SK-N-SH treated with all-trans-retinoic acid at 6 μM for 48 hours (cell line): ENCODE results near the gene GPR75.

Experiments used
- ATAC-seq: fragments of 200-7000 bp; cut with Tn5 transposase; 3 replicates; pipeline ENCODE4 v1.9.1; 2020; ENCODE audit warnings: mild to moderate bottlenecking, moderate library complexity
- ARNTL ChIP-seq: fragments of 450-650 bp; formaldehyde crosslinking; IDR thresholded peaks from 2 replicates; pipeline ENCODE4 v1.5.0; 2020; ENCODE audit warnings: low read depth, mild to moderate bottlenecking, moderate library complexity, borderline replicate concordance
- BACH2 ChIP-seq: fragments of 250-450 bp; sonication (Bioruptor Pico); IDR thresholded peaks from 2 replicates; pipeline ENCODE4 v1.9.0; 2021; ENCODE audit warnings: mild to moderate bottlenecking, borderline replicate concordance
- CSDC2 ChIP-seq: fragments of 250-450 bp; sonication (Bioruptor Pico); IDR thresholded peaks from 2 replicates; pipeline ENCODE4 v1.5.0; 2020; ENCODE audit warnings: mild to moderate bottlenecking, moderate library complexity
- ESRRG ChIP-seq: fragments of 250-450 bp; sonication (Bioruptor Pico); IDR thresholded peaks from 2 replicates; pipeline ENCODE4 v1.6.1; 2021; ENCODE audit warnings: mild to moderate bottlenecking
- GLIS3 ChIP-seq: fragments of 250-450 bp; sonication (Bioruptor Pico); IDR thresholded peaks from 2 replicates; pipeline ENCODE4 v1.5.0; 2020; ENCODE audit warnings: mild to moderate bottlenecking, moderate library complexity
- ISL1 ChIP-seq: fragments of 250-450 bp; sonication (Bioruptor Pico); IDR thresholded peaks from 2 replicates; pipeline ENCODE4 v2.1.2; 2022; ENCODE audit warnings: mild to moderate bottlenecking, moderate library complexity
- OSR1 ChIP-seq: fragments of 250-450 bp; sonication (Bioruptor Pico); IDR thresholded peaks from 2 replicates; pipeline ENCODE4 v1.8.0; 2022; ENCODE audit warnings: moderate library complexity, mild to moderate bottlenecking, inconsistent platforms
- PPARA ChIP-seq: fragments of 250-450 bp; sonication (Bioruptor Pico); IDR thresholded peaks from 2 replicates; pipeline ENCODE4 v1.5.0; 2020; ENCODE audit warnings: mild to moderate bottlenecking, borderline replicate concordance
- SNAI2 ChIP-seq: fragments of 250-450 bp; sonication (Bioruptor Pico); IDR thresholded peaks from 2 replicates; pipeline ENCODE4 v1.5.0; 2020; ENCODE audit warnings: mild to moderate bottlenecking, moderate library complexity
- TCF4 ChIP-seq: fragments of 250-450 bp; sonication (Bioruptor Pico); IDR thresholded peaks from 2 replicates; pipeline ENCODE4 v1.8.0; 2021; ENCODE audit warnings: mild to moderate bottlenecking, moderate library complexity, borderline replicate concordance
- TOX ChIP-seq: fragments of 250-450 bp; sonication (Bioruptor Pico); IDR thresholded peaks from 2 replicates; pipeline ENCODE4 v1.8.0; 2021; ENCODE audit warnings: mild to moderate bottlenecking, moderate library complexity, borderline replicate concordance
- ZC3H10 ChIP-seq: fragments of 250-450 bp; sonication (Bioruptor Pico); IDR thresholded peaks from 2 replicates; pipeline ENCODE4 v1.5.1; 2021; ENCODE audit warnings: mild to moderate bottlenecking, moderate library complexity
- ZFP3 ChIP-seq: fragments of 250-450 bp; sonication (Bioruptor Pico); IDR thresholded peaks from 2 replicates; pipeline ENCODE4 v1.5.0; 2020; ENCODE audit warnings: mild to moderate bottlenecking, moderate library complexity
- ZFP30 ChIP-seq: fragments of 450-650 bp; formaldehyde crosslinking; IDR thresholded peaks from 2 replicates; pipeline ENCODE4 v1.5.0; 2022; ENCODE audit warnings: mild to moderate bottlenecking, moderate library complexity
- ZNF565 ChIP-seq: fragments of 450-650 bp; formaldehyde crosslinking; conservative IDR thresholded peaks from 2 replicates; pipeline ENCODE4 v1.5.0; 2020; ENCODE audit warnings: low read depth, mild to moderate bottlenecking, moderate library complexity
- ZNF70 ChIP-seq: fragments of 450-650 bp; formaldehyde crosslinking; IDR thresholded peaks from 2 replicates; pipeline ENCODE4 v1.5.0; 2020; ENCODE audit warnings: mild to moderate bottlenecking, moderate library complexity
- ZNF8 ChIP-seq: fragments of 450-650 bp; formaldehyde crosslinking; IDR thresholded peaks from 2 replicates; pipeline ENCODE4 v1.5.0; 2020; ENCODE audit warnings: mild to moderate bottlenecking, moderate library complexity
- TF ChIP-seq, protein P1 (sequence below): fragments of 250-450 bp; sonication (Bioruptor Pico); IDR thresholded peaks from 2 replicates; pipeline ENCODE4 v1.5.1; 2021; ENCODE audit warnings: mild to moderate bottlenecking, moderate library complexity
- TF ChIP-seq, protein P2 (sequence below): fragments of 250-450 bp; sonication (Bioruptor Pico); IDR thresholded peaks from 2 replicates; pipeline ENCODE4 v1.8.0; 2020; ENCODE audit warnings: mild to moderate bottlenecking, moderate library complexity, borderline replicate concordance
- TF ChIP-seq, protein P3 (sequence below): fragments of 250-450 bp; sonication (Bioruptor Pico); IDR thresholded peaks from 2 replicates; pipeline ENCODE4 v1.5.1; 2020; ENCODE audit warnings: low read depth, mild to moderate bottlenecking, moderate library complexity
- TF ChIP-seq, protein P4 (sequence below): fragments of 250-450 bp; sonication (Bioruptor Pico); IDR thresholded peaks from 2 replicates; pipeline ENCODE4 v1.8.0; 2021; ENCODE audit warnings: low read depth, mild to moderate bottlenecking, moderate library complexity, borderline replicate concordance
- TF ChIP-seq, protein P5 (sequence below): fragments of 250-450 bp; sonication (Bioruptor Pico); IDR thresholded peaks from 2 replicates; pipeline ENCODE4 v1.5.0; 2020; ENCODE audit warnings: mild to moderate bottlenecking, moderate library complexity

GPR75 gene

DNA sequence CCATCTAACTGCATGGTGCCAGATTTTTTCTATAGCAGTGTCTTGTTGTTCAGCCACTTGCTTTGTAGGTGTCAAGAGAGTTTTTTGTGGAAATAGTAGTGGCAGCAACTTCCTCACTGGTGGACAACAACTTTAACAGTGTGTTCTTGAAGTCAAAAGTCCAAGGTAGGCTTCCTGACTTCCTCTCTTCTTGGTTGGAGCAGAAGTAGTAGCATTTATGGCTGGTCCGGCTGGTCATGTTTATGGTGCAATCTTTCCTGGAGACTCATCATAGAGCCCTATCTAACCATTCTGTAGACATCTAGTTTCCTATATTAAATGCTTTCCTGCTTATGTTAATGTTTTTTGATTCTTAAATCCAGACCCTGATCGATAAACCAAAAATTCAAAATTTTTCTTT is 11.7 kb downstream of the GPR75 start:
- no peak for ATAC-seq
- TF ChIP-seq ZFP30 (CRISPR knock-in tag): no peak
- no peak for TF ChIP-seq PPARA
- TF ChIP-seq SNAI2 (CRISPR knock-in tag): no peak
- TF ChIP-seq ZNF8 (CRISPR knock-in tag): no peak
- no peak for TF ChIP-seq TCF4 (CRISPR knock-in tag)
- TF ChIP-seq, protein P1, sequence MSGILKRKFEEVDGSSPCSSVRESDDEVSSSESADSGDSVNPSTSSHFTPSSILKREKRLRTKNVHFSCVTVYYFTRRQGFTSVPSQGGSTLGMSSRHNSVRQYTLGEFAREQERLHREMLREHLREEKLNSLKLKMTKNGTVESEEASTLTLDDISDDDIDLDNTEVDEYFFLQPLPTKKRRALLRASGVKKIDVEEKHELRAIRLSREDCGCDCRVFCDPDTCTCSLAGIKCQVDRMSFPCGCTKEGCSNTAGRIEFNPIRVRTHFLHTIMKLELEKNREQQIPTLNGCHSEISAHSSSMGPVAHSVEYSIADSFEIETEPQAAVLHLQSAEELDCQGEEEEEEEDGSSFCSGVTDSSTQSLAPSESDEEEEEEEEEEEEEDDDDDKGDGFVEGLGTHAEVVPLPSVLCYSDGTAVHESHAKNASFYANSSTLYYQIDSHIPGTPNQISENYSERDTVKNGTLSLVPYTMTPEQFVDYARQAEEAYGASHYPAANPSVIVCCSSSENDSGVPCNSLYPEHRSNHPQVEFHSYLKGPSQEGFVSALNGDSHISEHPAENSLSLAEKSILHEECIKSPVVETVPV: no peak
- no peak for TF ChIP-seq BACH2 (CRISPR knock-in tag)
- TF ChIP-seq, protein P2, sequence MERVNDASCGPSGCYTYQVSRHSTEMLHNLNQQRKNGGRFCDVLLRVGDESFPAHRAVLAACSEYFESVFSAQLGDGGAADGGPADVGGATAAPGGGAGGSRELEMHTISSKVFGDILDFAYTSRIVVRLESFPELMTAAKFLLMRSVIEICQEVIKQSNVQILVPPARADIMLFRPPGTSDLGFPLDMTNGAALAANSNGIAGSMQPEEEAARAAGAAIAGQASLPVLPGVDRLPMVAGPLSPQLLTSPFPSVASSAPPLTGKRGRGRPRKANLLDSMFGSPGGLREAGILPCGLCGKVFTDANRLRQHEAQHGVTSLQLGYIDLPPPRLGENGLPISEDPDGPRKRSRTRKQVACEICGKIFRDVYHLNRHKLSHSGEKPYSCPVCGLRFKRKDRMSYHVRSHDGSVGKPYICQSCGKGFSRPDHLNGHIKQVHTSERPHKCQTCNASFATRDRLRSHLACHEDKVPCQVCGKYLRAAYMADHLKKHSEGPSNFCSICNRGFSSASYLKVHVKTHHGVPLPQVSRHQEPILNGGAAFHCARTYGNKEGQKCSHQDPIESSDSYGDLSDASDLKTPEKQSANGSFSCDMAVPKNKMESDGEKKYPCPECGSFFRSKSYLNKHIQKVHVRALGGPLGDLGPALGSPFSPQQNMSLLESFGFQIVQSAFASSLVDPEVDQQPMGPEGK (CRISPR knock-in tag): no peak
- TF ChIP-seq OSR1 (CRISPR knock-in tag): no peak
- TF ChIP-seq ZNF70 (CRISPR knock-in tag): no peak
- no peak for TF ChIP-seq GLIS3
- TF ChIP-seq, protein P3, sequence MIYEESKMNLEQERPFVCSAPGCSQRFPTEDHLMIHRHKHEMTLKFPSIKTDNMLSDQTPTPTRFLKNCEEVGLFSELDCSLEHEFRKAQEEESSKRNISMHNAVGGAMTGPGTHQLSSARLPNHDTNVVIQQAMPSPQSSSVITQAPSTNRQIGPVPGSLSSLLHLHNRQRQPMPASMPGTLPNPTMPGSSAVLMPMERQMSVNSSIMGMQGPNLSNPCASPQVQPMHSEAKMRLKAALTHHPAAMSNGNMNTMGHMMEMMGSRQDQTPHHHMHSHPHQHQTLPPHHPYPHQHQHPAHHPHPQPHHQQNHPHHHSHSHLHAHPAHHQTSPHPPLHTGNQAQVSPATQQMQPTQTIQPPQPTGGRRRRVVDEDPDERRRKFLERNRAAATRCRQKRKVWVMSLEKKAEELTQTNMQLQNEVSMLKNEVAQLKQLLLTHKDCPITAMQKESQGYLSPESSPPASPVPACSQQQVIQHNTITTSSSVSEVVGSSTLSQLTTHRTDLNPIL (CRISPR knock-in tag): no peak
- TF ChIP-seq ZNF565 (CRISPR knock-in tag): no peak
- TF ChIP-seq ARNTL (CRISPR knock-in tag): no peak
- TF ChIP-seq, protein P4, sequence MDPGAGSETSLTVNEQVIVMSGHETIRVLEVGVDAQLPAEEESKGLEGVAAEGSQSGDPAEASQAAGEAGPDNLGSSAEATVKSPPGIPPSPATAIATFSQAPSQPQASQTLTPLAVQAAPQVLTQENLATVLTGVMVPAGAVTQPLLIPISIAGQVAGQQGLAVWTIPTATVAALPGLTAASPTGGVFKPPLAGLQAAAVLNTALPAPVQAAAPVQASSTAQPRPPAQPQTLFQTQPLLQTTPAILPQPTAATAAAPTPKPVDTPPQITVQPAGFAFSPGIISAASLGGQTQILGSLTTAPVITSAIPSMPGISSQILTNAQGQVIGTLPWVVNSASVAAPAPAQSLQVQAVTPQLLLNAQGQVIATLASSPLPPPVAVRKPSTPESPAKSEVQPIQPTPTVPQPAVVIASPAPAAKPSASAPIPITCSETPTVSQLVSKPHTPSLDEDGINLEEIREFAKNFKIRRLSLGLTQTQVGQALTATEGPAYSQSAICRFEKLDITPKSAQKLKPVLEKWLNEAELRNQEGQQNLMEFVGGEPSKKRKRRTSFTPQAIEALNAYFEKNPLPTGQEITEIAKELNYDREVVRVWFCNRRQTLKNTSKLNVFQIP (CRISPR knock-in tag): no peak
- TF ChIP-seq CSDC2 (CRISPR knock-in tag): no peak
- TF ChIP-seq ESRRG (CRISPR knock-in tag): no peak

- TF ChIP-seq ZC3H10 (CRISPR knock-in tag): no peak
- no peak for TF ChIP-seq ZNF8 (CRISPR knock-in tag)
- no peak for TF ChIP-seq ARNTL (CRISPR knock-in tag)
- no peak for TF ChIP-seq ZFP3 (CRISPR knock-in tag)
- TF ChIP-seq ZNF565 (CRISPR knock-in tag): no peak
- TF ChIP-seq, protein P3 (CRISPR knock-in tag): no peak
- no peak for TF ChIP-seq CSDC2 (CRISPR knock-in tag)
- TF ChIP-seq PPARA: no peak
- TF ChIP-seq, protein P1: no peak
- TF ChIP-seq, protein P2 (CRISPR knock-in tag): no peak
- TF ChIP-seq ZFP30 (CRISPR knock-in tag): no peak
- TF ChIP-seq ISL1 (CRISPR knock-in tag): no peak
- TF ChIP-seq, protein P5, sequence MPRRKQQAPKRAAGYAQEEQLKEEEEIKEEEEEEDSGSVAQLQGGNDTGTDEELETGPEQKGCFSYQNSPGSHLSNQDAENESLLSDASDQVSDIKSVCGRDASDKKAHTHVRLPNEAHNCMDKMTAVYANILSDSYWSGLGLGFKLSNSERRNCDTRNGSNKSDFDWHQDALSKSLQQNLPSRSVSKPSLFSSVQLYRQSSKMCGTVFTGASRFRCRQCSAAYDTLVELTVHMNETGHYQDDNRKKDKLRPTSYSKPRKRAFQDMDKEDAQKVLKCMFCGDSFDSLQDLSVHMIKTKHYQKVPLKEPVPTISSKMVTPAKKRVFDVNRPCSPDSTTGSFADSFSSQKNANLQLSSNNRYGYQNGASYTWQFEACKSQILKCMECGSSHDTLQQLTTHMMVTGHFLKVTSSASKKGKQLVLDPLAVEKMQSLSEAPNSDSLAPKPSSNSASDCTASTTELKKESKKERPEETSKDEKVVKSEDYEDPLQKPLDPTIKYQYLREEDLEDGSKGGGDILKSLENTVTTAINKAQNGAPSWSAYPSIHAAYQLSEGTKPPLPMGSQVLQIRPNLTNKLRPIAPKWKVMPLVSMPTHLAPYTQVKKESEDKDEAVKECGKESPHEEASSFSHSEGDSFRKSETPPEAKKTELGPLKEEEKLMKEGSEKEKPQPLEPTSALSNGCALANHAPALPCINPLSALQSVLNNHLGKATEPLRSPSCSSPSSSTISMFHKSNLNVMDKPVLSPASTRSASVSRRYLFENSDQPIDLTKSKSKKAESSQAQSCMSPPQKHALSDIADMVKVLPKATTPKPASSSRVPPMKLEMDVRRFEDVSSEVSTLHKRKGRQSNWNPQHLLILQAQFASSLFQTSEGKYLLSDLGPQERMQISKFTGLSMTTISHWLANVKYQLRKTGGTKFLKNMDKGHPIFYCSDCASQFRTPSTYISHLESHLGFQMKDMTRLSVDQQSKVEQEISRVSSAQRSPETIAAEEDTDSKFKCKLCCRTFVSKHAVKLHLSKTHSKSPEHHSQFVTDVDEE (CRISPR knock-in tag): no peak
- TF ChIP-seq, protein P4 (CRISPR knock-in tag): no peak
- TF ChIP-seq TOX (CRISPR knock-in tag): no peak
- TF ChIP-seq TCF4 (CRISPR knock-in tag): no peak
- no peak for TF ChIP-seq ZNF70 (CRISPR knock-in tag)
- no peak for TF ChIP-seq SNAI2 (CRISPR knock-in tag)
- TF ChIP-seq OSR1 (CRISPR knock-in tag): no peak
- no peak for ATAC-seq
Measured at GRCh38 chr2:53843595-53843994, 16.2 kb downstream of the GPR75 start.
